GM23338 (cell line): ENCODE data around the gene DRICH1. TPM values are rescaled to one million over a fixed set of nuclear protein-coding genes. Genes with fewer than 3 reads are reported as not detected.

Source experiments
- ATAC-seq: fragments of 200-7000 bp; cut with Tn5 transposase; 3 replicates; pipeline ENCODE4 v1.9.1; 2020
- DNase-seq: peaks from one replicate; pipeline ENCODE4 v3.0.0-alpha.2; 2015; ENCODE audit warnings: low spot score
- H2AFZ ChIP-seq: fragments of 200-600 bp; sonication (generic); 2 replicates; pipeline ENCODE4 v1.8.0; 2016; ENCODE audit warnings: antibody characterized with exemption, mild to moderate bottlenecking, moderate library complexity
- H3F3A ChIP-seq: fragments of 200-600 bp; sonication (generic); replicated peaks from 2 replicates; pipeline ENCODE4 v1.8.0; 2017; ENCODE audit warnings: antibody characterized with exemption, mixed run types, low read depth
- H3K27ac ChIP-seq: fragments of 200-600 bp; sonication (generic); 2 replicates; pipeline ENCODE4 v1.6.1; 2016; ENCODE audit warnings: low read depth
- H3K27me3 ChIP-seq: fragments of 200-600 bp; sonication (generic); 2 replicates; pipeline ENCODE4 v1.8.0; 2016; ENCODE audit warnings: mild to moderate bottlenecking, mixed run types, moderate library complexity; ENCODE audit not compliant: insufficient read depth
- H3K36me3 ChIP-seq: fragments of 200-600 bp; sonication (generic); 2 replicates; pipeline ENCODE4 v1.8.0; 2016; ENCODE audit warnings: mild to moderate bottlenecking; ENCODE audit not compliant: insufficient read depth
- H3K4me1 ChIP-seq: fragments of 200-600 bp; sonication (generic); 2 replicates; pipeline ENCODE4 v1.8.0; 2016; ENCODE audit warnings: mild to moderate bottlenecking, moderate library complexity; ENCODE audit not compliant: insufficient read depth
- H3K4me2 ChIP-seq: fragments of 200-600 bp; sonication (generic); 2 replicates; pipeline ENCODE4 v1.7.1; 2017; ENCODE audit warnings: mixed run types
- H3K4me3 ChIP-seq: fragments of 200-600 bp; sonication (generic); 2 replicates; pipeline ENCODE4 v1.6.1; 2016; ENCODE audit warnings: mixed run types
- H3K79me2 ChIP-seq: fragments of 200-600 bp; sonication (generic); replicated peaks from 2 replicates; pipeline ENCODE4 v1.8.0; 2017; ENCODE audit warnings: mild to moderate bottlenecking; ENCODE audit not compliant: insufficient read depth
- H3K9me2 ChIP-seq: fragments of 200-600 bp; sonication (generic); 2 replicates; pipeline ENCODE4 v1.8.0; 2017; ENCODE audit not compliant: insufficient read depth
- H4K20me1 ChIP-seq: fragments of 200-600 bp; sonication (generic); replicated peaks from 2 replicates; pipeline ENCODE4 v1.8.0; 2017; ENCODE audit warnings: mild to moderate bottlenecking; ENCODE audit not compliant: insufficient read depth
- H3K27ac Mint-ChIP-seq: 2 replicates; pipeline ENCODE4 v1.8.0; 2020; ENCODE audit warnings: inconsistent platforms, mild to moderate bottlenecking, moderate library complexity, mixed read lengths
- H3K27me3 Mint-ChIP-seq: 3 replicates; pipeline ENCODE4 v1.8.0; 2022; ENCODE audit warnings: low read depth, mild to moderate bottlenecking, moderate library complexity, mixed read lengths, inconsistent platforms; ENCODE audit not compliant: insufficient read depth, poor library complexity
- H3K36me3 Mint-ChIP-seq: 3 replicates; pipeline ENCODE4 v1.8.0; 2021; ENCODE audit warnings: low read depth, mild to moderate bottlenecking, inconsistent platforms, moderate library complexity, mixed read lengths
- H3K4me1 Mint-ChIP-seq: 3 replicates; pipeline ENCODE4 v1.8.0; 2020; ENCODE audit warnings: mild to moderate bottlenecking, inconsistent platforms, mixed read lengths
- H3K4me3 Mint-ChIP-seq: 3 replicates; pipeline ENCODE4 v1.8.0; 2021; ENCODE audit warnings: moderate library complexity, mild to moderate bottlenecking, inconsistent platforms, mixed read lengths
- H3K9me3 Mint-ChIP-seq: 3 replicates; pipeline ENCODE4 v1.8.0; 2020; ENCODE audit warnings: moderate library complexity, mild to moderate bottlenecking, inconsistent platforms, mixed read lengths
- EZH2 ChIP-seq: fragments of 200-600 bp; sonication (generic); IDR thresholded peaks from one replicate; pipeline ENCODE4 v1.8.0; 2017; ENCODE audit warnings: antibody characterized with exemption, mild to moderate bottlenecking, low read depth; ENCODE audit not compliant: unreplicated experiment
- POLR2AphosphoS5 ChIP-seq: IDR thresholded peaks from 2 replicates; pipeline ENCODE4 v1.6.1; 2016; ENCODE audit warnings: antibody characterized with exemption, low read depth
- STAT1 ChIP-seq: IDR thresholded peaks from one replicate; pipeline ENCODE4 v1.6.1; 2016; ENCODE audit warnings: antibody characterized with exemption; ENCODE audit not compliant: unreplicated experiment
- polyA plus RNA-seq: library from polyadenylated mRNA; unstranded; fragments of >200 nt; fragmentation: Nextera tagmentation; extraction: Ambion mirVana; gene quantifications from 2 replicates; pipeline ENCODE4 v1.2.1, GENCODE V29; 2016
- total RNA-seq: library from RNA; depleted of rRNA; stranded (reverse); fragments of >200 nt; shearing (Covaris generic); gene quantifications from 2 replicates; pipeline ENCODE4 v1.2.3, GENCODE V29; 2014
- TF ChIP-seq, protein P1 (sequence below): fragments of 250-450 bp; sonication (Bioruptor Pico); IDR thresholded peaks from 2 replicates; pipeline ENCODE4 v1.5.0; 2020; ENCODE audit warnings: mild to moderate bottlenecking, moderate library complexity
- TF ChIP-seq, protein P2 (sequence below): IDR thresholded peaks from 2 replicates; pipeline ENCODE4 v1.6.1; 2016; ENCODE audit warnings: antibody characterized with exemption

The DRICH1 gene
- total and polyA plus RNA-seq, 2 experiments from 2014 or later: not detected

DNA sequence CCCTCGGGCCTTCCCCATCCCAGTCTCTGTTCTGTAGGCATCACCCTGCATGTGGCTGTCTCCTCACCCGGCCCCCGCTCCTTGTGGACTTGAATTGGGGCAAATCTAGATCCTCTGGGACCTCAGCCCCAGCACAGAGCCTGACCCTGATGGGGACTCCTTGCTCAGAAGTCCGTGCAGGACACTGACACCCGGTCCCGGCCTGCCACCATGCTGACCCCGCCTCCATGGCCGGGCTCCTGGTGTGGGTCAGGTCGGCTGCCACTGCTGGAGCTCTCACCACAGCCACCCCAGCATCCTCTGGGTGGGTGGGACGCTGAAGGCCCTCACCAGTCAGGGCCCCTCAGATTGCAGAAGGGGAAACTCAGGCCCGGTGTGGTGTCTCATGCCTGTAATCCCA lies 53.8 kb downstream of the DRICH1 start (continued):
- TF ChIP-seq, protein P1, sequence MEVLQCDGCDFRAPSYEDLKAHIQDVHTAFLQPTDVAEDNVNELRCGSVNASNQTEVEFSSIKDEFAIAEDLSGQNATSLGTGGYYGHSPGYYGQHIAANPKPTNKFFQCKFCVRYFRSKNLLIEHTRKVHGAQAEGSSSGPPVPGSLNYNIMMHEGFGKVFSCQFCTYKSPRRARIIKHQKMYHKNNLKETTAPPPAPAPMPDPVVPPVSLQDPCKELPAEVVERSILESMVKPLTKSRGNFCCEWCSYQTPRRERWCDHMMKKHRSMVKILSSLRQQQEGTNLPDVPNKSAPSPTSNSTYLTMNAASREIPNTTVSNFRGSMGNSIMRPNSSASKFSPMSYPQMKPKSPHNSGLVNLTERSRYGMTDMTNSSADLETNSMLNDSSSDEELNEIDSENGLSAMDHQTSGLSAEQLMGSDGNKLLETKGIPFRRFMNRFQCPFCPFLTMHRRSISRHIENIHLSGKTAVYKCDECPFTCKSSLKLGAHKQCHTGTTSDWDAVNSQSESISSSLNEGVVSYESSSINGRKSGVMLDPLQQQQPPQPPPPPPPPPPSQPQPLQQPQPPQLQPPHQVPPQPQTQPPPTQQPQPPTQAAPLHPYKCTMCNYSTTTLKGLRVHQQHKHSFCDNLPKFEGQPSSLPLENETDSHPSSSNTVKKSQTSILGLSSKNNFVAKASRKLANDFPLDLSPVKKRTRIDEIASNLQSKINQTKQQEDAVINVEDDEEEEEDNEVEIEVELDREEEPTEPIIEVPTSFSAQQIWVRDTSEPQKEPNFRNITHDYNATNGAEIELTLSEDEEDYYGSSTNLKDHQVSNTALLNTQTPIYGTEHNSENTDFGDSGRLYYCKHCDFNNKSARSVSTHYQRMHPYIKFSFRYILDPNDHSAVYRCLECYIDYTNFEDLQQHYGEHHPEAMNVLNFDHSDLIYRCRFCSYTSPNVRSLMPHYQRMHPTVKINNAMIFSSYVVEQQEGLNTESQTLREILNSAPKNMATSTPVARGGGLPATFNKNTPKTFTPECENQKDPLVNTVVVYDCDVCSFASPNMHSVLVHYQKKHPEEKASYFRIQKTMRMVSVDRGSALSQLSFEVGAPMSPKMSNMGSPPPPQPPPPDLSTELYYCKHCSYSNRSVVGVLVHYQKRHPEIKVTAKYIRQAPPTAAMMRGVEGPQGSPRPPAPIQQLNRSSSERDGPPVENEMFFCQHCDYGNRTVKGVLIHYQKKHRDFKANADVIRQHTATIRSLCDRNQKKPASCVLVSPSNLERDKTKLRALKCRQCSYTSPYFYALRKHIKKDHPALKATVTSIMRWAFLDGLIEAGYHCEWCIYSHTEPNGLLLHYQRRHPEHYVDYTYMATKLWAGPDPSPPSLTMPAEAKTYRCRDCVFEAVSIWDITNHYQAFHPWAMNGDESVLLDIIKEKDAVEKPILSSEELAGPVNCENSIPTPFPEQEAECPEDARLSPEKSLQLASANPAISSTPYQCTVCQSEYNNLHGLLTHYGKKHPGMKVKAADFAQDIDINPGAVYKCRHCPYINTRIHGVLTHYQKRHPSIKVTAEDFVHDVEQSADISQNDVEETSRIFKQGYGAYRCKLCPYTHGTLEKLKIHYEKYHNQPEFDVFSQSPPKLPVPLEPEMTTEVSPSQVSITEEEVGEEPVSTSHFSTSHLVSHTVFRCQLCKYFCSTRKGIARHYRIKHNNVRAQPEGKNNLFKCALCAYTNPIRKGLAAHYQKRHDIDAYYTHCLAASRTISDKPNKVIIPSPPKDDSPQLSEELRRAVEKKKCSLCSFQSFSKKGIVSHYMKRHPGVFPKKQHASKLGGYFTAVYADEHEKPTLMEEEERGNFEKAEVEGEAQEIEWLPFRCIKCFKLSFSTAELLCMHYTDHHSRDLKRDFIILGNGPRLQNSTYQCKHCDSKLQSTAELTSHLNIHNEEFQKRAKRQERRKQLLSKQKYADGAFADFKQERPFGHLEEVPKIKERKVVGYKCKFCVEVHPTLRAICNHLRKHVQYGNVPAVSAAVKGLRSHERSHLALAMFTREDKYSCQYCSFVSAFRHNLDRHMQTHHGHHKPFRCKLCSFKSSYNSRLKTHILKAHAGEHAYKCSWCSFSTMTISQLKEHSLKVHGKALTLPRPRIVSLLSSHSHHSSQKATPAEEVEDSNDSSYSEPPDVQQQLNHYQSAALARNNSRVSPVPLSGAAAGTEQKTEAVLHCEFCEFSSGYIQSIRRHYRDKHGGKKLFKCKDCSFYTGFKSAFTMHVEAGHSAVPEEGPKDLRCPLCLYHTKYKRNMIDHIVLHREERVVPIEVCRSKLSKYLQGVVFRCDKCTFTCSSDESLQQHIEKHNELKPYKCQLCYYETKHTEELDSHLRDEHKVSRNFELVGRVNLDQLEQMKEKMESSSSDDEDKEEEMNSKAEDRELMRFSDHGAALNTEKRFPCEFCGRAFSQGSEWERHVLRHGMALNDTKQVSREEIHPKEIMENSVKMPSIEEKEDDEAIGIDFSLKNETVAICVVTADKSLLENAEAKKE (CRISPR knock-in tag): no peak

DNA sequence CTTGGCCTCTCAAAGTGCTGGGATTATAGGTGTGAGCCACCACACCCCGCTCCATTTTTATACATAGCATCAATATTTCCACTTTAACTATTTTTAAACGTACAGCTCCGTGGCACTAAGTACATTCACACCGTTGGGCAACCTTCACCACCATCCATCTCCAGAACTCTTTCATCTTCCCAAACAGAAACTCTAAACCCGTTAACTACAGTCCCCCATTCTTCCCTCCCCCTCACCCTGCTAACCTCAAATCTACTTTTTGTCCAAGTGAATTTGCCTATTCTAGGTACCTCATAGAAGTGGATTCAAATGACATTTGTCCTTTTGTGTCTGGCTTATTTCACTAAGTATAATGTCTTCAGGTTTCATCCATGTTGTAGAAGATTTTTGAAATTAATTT lies 55.4 kb downstream of the DRICH1 start:
- Mint-ChIP-seq H3K4me1 (no peaks in the 10 kb centered on the region; the same call in 2 of the 3 replicates), H3K27ac (no peak overlapping the region), H3K9me3 (no peaks in the 10 kb centered on the region; the same call in 2 of the 3 replicates), H3K27me3 (peaks cover 22% of the 10 kb centered on the region), H3K4me3 (no peak overlapping the region), H3K36me3 (no peaks in the 10 kb centered on the region; the same call in 2 of the 3 replicates)
- no peaks in the 10 kb centered on the region for H3K4me1 ChIP-seq
- no peaks in the 10 kb centered on the region for H3K9me2 ChIP-seq
- H4K20me1 ChIP-seq: no peaks in the 10 kb centered on the region
- DNase-seq (no peak), ATAC-seq (no peak)
- no peak overlapping the region for H2AFZ ChIP-seq
- H3K27me3 ChIP-seq: no peaks in the 10 kb centered on the region
- no peak overlapping the region for H3K4me3 ChIP-seq
- no peak overlapping the region for H3K4me2 ChIP-seq
- no peaks in the 10 kb centered on the region for H3F3A ChIP-seq
- H3K36me3 ChIP-seq: no peaks in the 10 kb centered on the region
- no peak overlapping the region for H3K27ac ChIP-seq
- no peaks in the 10 kb centered on the region for H3K79me2 ChIP-seq
- TF ChIP-seq STAT1 (no peak), EZH2 (no peak), POLR2AphosphoS5 (no peak)
- TF ChIP-seq, protein P2, sequence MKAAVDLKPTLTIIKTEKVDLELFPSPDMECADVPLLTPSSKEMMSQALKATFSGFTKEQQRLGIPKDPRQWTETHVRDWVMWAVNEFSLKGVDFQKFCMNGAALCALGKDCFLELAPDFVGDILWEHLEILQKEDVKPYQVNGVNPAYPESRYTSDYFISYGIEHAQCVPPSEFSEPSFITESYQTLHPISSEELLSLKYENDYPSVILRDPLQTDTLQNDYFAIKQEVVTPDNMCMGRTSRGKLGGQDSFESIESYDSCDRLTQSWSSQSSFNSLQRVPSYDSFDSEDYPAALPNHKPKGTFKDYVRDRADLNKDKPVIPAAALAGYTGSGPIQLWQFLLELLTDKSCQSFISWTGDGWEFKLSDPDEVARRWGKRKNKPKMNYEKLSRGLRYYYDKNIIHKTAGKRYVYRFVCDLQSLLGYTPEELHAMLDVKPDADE: no peak
- TF ChIP-seq, protein P1 (CRISPR knock-in tag): no peak
